ENCODE data around the gene ATF7IP2. TPM values are rescaled to one million over a fixed set of nuclear protein-coding genes. Genes with fewer than 3 reads are reported as not detected.
"Not testable (repeated sequence)": the region's sequence is repeated elsewhere in the genome, so short reads cannot be mapped to it uniquely, and the experiment has no call there.

Gene ATF7IP2
- total and polyA plus RNA-seq, 7 donors, result 3.7 to 22.0 (median 13.3) TPM

GRCh38 chr16:10466861-10467260 lies 81.0 kb downstream of the ATF7IP2 start:
- no peak overlapping the region for H3K27ac ChIP-seq
- DNase-seq, result no peak
- intact Hi-C loops (cut with DNase I), result no loop called here
- H3K36me3 ChIP-seq, result peaks cover 0 to 8% (median 0%) of the 10 kb centered on the region in 4 donors
- H3K4me3 ChIP-seq, result no peak overlapping the region
- no peaks in the 10 kb centered on the region for H3K4me1 ChIP-seq
- no peak for TF ChIP-seq EP300 (IDR thresholded peaks at IDR 0.05)
- no peak for TF ChIP-seq CTCF (IDR thresholded peaks at IDR 0.05)
- no peak for TF ChIP-seq POLR2AphosphoS5 (IDR thresholded peaks at IDR 0.05)
- TF ChIP-seq POLR2A (IDR thresholded peaks at IDR 0.05), result no peak
- H3K9me3 ChIP-seq, result no peaks in the 10 kb centered on the region
- no peaks in the 10 kb centered on the region for H3K27me3 ChIP-seq

GRCh38 chr16:10476636-10477035 lies 90.8 kb downstream of the ATF7IP2 start:
- H3K4me3 ChIP-seq; H3K4me1 ChIP-seq; H3K9me3 ChIP-seq; DNase-seq; H3K27me3 ChIP-seq; intact Hi-C loops (cut with DNase I); H3K27ac ChIP-seq: not testable (repeated sequence)
- WGBS, 2 donors, result 98 to 100% methylated on average over 1 of the region's 1 CpG
- peaks cover 0 to 29% (median 2%) of the 10 kb centered on the region in 4 donors for H3K36me3 ChIP-seq

- WGBS, 2 donors, result 88 to 94% methylated on average over 2 of the region's 2 CpGs
- peaks cover 0 to 5% (median 0%) of the 10 kb centered on the region in 4 donors for H3K9me3 ChIP-seq
- TF ChIP-seq POLR2A (IDR thresholded peaks at IDR 0.05), result no peak
- no peak for TF ChIP-seq CTCF (IDR thresholded peaks at IDR 0.05)
- no peak for TF ChIP-seq POLR2AphosphoS5 (IDR thresholded peaks at IDR 0.05)
- TF ChIP-seq EP300 (IDR thresholded peaks at IDR 0.05), result no peak
- no peaks in the 10 kb centered on the region for H3K27me3 ChIP-seq
- peaks cover 0 to 16% (median 2%) of the 10 kb centered on the region in 4 donors for H3K36me3 ChIP-seq
- no peak for DNase-seq
- H3K27ac ChIP-seq, result no peak overlapping the region
- no peaks in the 10 kb centered on the region for H3K4me1 ChIP-seq
- intact Hi-C loops (cut with DNase I), result no loop called here
- no peak overlapping the region for H3K4me3 ChIP-seq
These were observed 94.3 kb downstream of the ATF7IP2 start for GRCh38 chr16:10480151-10480550.

GRCh38 chr16:10485159-10485558 lies 99.3 kb downstream of the ATF7IP2 start:
- Histone ChIP-seq H3K9me3 (peaks cover 0 to 8% (median 3%) of the 10 kb centered on the region in 4 donors), H3K4me3 (no peak overlapping the region), H3K4me1 (no peaks in the 10 kb centered on the region), H3K27me3 (no peaks in the 10 kb centered on the region), H3K27ac (no peak overlapping the region), H3K36me3 (peaks cover 0 to 5% (median 2%) of the 10 kb centered on the region in 4 donors)
- TF ChIP-seq POLR2AphosphoS5 (IDR thresholded peaks at IDR 0.05) (no peak), POLR2A (IDR thresholded peaks at IDR 0.05) (no peak), CTCF (IDR thresholded peaks at IDR 0.05) (no peak), EP300 (IDR thresholded peaks at IDR 0.05) (no peak)
- intact Hi-C loops (cut with DNase I), result no loop called here
- DNase-seq, result no peak
- WGBS, 2 donors, result 94% methylated on average over 4 of the region's 4 CpGs

GRCh38 chr16:10485698-10486382 lies 100.0 kb downstream of the ATF7IP2 start:
- Histone ChIP-seq H3K4me1 (no peaks in the 10 kb centered on the region), H3K27ac (no peak overlapping the region), H3K36me3 (peaks cover 0 to 5% (median 2%) of the 10 kb centered on the region in 4 donors), H3K27me3 (no peaks in the 10 kb centered on the region), H3K4me3 (no peak overlapping the region), H3K9me3 (peaks cover 0 to 8% (median 3%) of the 10 kb centered on the region in 4 donors)
- intact Hi-C loops (cut with DNase I), result no loop called here
- 91 to 93% methylated on average over 12 of the region's 12 CpGs for WGBS, 2 donors
- DNase-seq, result no peak
- TF ChIP-seq POLR2A (IDR thresholded peaks at IDR 0.05) (no peak), EP300 (IDR thresholded peaks at IDR 0.05) (no peak), CTCF (IDR thresholded peaks at IDR 0.05) (no peak), POLR2AphosphoS5 (IDR thresholded peaks at IDR 0.05) (no peak)

Measured in sigmoid colon (tissue), 7 donors.